Breast epithelium (tissue), 3 donors: Measurements from ENCODE around the gene CDH13.

Source experiments
- CTCF ChIP-seq, 3 donors: fragments of 450-650 bp; IDR thresholded peaks; one replicate each; pipeline ENCODE4 v1.5.1; 2016 to 2017; ENCODE audit warnings: antibody characterized with exemption in 3 of 3, mild to moderate bottlenecking in 3 of 3, moderate library complexity in 3 of 3
- POLR2A ChIP-seq: fragments of 450-650 bp; IDR thresholded peaks from one replicate; pipeline ENCODE4 v1.6.1; 2016; ENCODE audit warnings: antibody characterized with exemption, mild to moderate bottlenecking, moderate library complexity

GRCh38 chr16:83160287-83161020 lies 533.7 kb downstream of the CDH13 start:
- TF ChIP-seq CTCF (IDR thresholded peaks at IDR 0.05) (no peak), POLR2A (no peak)
